Panc1 (cell line): ENCODE measurements around the gene PLXNA2. TPM values are rescaled to one million over a fixed set of nuclear protein-coding genes. Genes with fewer than 3 reads are reported as not detected.

Experiments used
- ATAC-seq: fragments of 200-7000 bp; cut with Tn5 transposase; 2 replicates; pipeline ENCODE4 v1.9.1; 2020; ENCODE audit warnings: mild to moderate bottlenecking, moderate library complexity
- BruUV-seq: library from RNA; stranded (reverse); fragments of 400-500 nt; replicated peaks from 2 replicates; lab custom pipeline; 2021; lab: Mats Ljungman, UMichigan
- CTCF ChIA-PET: fragments of 300-600 bp; sonication (Branson Sonifier 250); formaldehyde crosslinking; loops from one replicate; lab custom pipeline; 2022; ENCODE audit warnings: antibody characterized with exemption; lab: Charles Lee
- POLR2A ChIA-PET: fragments of 300-600 bp; sonication (Branson Sonifier 250); formaldehyde crosslinking; loops from one replicate; lab custom pipeline; 2022; ENCODE audit warnings: antibody characterized with exemption; lab: Charles Lee
- DNase-seq: peaks from one replicate; pipeline ENCODE4 v3.0.0-alpha.2; 2010; ENCODE audit warnings: low read depth, low spot score
- H3K27ac ChIP-seq: 2 replicates; pipeline ENCODE4 v1.5.1; 2011; ENCODE audit warnings: mild to moderate bottlenecking, low read length, inconsistent platforms
- H3K27me3 ChIP-seq: fragments of 200-500 bp; sonication (Bioruptor generic); 2 replicates; pipeline ENCODE4 v1.6.0; 2014; ENCODE audit warnings: low read length, inconsistent platforms; ENCODE audit not compliant: control insufficient read depth, insufficient read depth
- H3K36me3 ChIP-seq: fragments of 200-500 bp; sonication (Bioruptor generic); 2 replicates; pipeline ENCODE4 v1.5.1; 2014; ENCODE audit warnings: inconsistent platforms, mild to moderate bottlenecking, low read length, moderate library complexity; ENCODE audit not compliant: control insufficient read depth, insufficient read depth
- H3K4me1 ChIP-seq: 2 replicates; pipeline ENCODE4 v1.5.1; 2011; ENCODE audit warnings: inconsistent platforms, mild to moderate bottlenecking, low read length, moderate library complexity; ENCODE audit not compliant: control insufficient read depth, insufficient read depth
- H3K4me3 ChIP-seq, 2 experiments: 2 replicates each; pipeline ENCODE4 v1.5.1; 2011 to 2012; ENCODE audit warnings: low read depth in 2 of 2, low read length in 2 of 2, mild to moderate bottlenecking in 2 of 2, inconsistent platforms in 1 of 2, moderate library complexity in 1 of 2
- H3K9me3 ChIP-seq: fragments of 200-500 bp; sonication (Bioruptor generic); 2 replicates; pipeline ENCODE4 v1.5.1; 2014; ENCODE audit warnings: low read depth, mild to moderate bottlenecking, inconsistent platforms, low read length, moderate library complexity; ENCODE audit not compliant: control insufficient read depth, insufficient read depth
- CTCF ChIP-seq: fragments of 450-650 bp; IDR thresholded peaks from 2 replicates; pipeline ENCODE4 v1.5.1; 2017; ENCODE audit warnings: mild to moderate bottlenecking
- POLR2AphosphoS5 ChIP-seq: IDR thresholded peaks from 2 replicates; pipeline ENCODE4 v1.6.1; 2012; ENCODE audit warnings: mild to moderate bottlenecking, low read depth, low read length, moderate library complexity
- REST ChIP-seq, 2 experiments: IDR thresholded peaks; 2 replicates each; pipeline ENCODE4 v1.6.1; 2011 to 2012; ENCODE audit warnings: low read depth in 2 of 2, control low read depth in 1 of 2, low read length in 1 of 2, mild to moderate bottlenecking in 1 of 2, moderate library complexity in 1 of 2; ENCODE audit not compliant: insufficient read depth in 1 of 2
- SIN3A ChIP-seq: IDR thresholded peaks from 2 replicates; pipeline ENCODE4 v1.6.1; 2012; ENCODE audit warnings: low read depth, mild to moderate bottlenecking, low read length, moderate library complexity, borderline replicate concordance; ENCODE audit not compliant: insufficient read depth
- TCF7L2 ChIP-seq: IDR thresholded peaks from 2 replicates; pipeline ENCODE4 v1.6.1; 2011; ENCODE audit warnings: mild to moderate bottlenecking, low read depth, low read length, inconsistent platforms
- in situ Hi-C: cut with HindIII; loops from 2 replicates; pipeline ENCODE4 v1.10.0; 2016; ENCODE audit warnings: low sequenced_read_pairs, low pct_unique_long_range_greater_than_20kb
- intact Hi-C: fragments of 100-400 bp; cut with micrococcal nuclease; formaldehyde crosslinking; loops from one replicate; pipeline ENCODE4 v1.10.0; 2022; ENCODE audit not compliant: unreplicated experiment
- total RNA-seq: library from RNA; stranded (reverse); gene quantifications from one replicate; pipeline ENCODE4 v1.2.1, GENCODE V29; 2021; ENCODE audit not compliant: unreplicated experiment

The PLXNA2 gene
- total RNA-seq, 1 experiment from 2014 or later = 0.98 TPM

GRCh38 chr1:208055535-208055934 lies 188.6 kb downstream of the PLXNA2 start:
- DNase-seq (no peak), ATAC-seq (no peak)
- POLR2A ChIA-PET = no interaction called here
- Histone ChIP-seq H3K4me3 (no peak overlapping the region), H3K27me3 (no peaks in the 10 kb centered on the region; the same call in 1 of the 2 replicates), H3K4me1 (no peaks in the 10 kb centered on the region), H3K9me3 (no peaks in the 10 kb centered on the region), H3K36me3 (no peaks in the 10 kb centered on the region), H3K27ac (no peak overlapping the region)
- TF ChIP-seq CTCF (no peak), TCF7L2 (no peak)
- CTCF ChIA-PET = no interaction called here
- intact Hi-C loops (no loop called here), in situ Hi-C loops (no loop called here)
- no TSS peak for BruUV-seq

- TF ChIP-seq REST (IDR thresholded peaks at IDR 0.05; ENCODE audit: insufficient read depth in 1 of 2, low read depth in 2 of 2, low read length in 1 of 2) (no peak), SIN3A (no peak), POLR2AphosphoS5 (no peak)
- Histone ChIP-seq H3K27me3 (no peaks in the 10 kb centered on the region; the same call in 1 of the 2 replicates), H3K4me3 (no peak overlapping the region), H3K4me1 (no peaks in the 10 kb centered on the region), H3K9me3 (no peaks in the 10 kb centered on the region), H3K27ac (no peak overlapping the region), H3K36me3 (no peaks in the 10 kb centered on the region)
- intact Hi-C loops (no loop called here), in situ Hi-C loops (no loop called here)
- CTCF ChIA-PET = no interaction called here
- BruUV-seq = no TSS peak
- ATAC-seq (no peak), DNase-seq (no peak)
- POLR2A ChIA-PET = no interaction called here
Observed at GRCh38 chr1:208054911-208055379, 189.2 kb downstream of the PLXNA2 start.

GRCh38 chr1:208054485-208054884 lies 189.7 kb downstream of the PLXNA2 start:
- no peaks in the 10 kb centered on the region for H3K36me3 ChIP-seq

More at GRCh38 chr1:208054485-208054884, 189.7 kb downstream of the PLXNA2 start:
- ATAC-seq (no peak), DNase-seq (no peak)
- Histone ChIP-seq H3K4me3 (no peak overlapping the region), H3K27me3 (no peaks in the 10 kb centered on the region; the same call in 1 of the 2 replicates), H3K27ac (no peak overlapping the region), H3K4me1 (no peaks in the 10 kb centered on the region), H3K9me3 (no peaks in the 10 kb centered on the region)
- no peak for TF ChIP-seq REST (IDR thresholded peaks at IDR 0.05; ENCODE audit: insufficient read depth in 1 of 2, low read depth in 2 of 2, low read length in 1 of 2)
- ChIA-PET CTCF (no interaction called here), POLR2A (no interaction called here)
- in situ Hi-C loops (no loop called here), intact Hi-C loops (no loop called here)
- BruUV-seq = no TSS peak
